Thyroid gland (tissue), 4 donors: ENCODE results near the gene WIPF1.

Experiments used
- POLR2A ChIP-seq, 2 donors: fragments of 450-650 bp; IDR thresholded peaks; one replicate each; pipeline ENCODE4 v1.6.1; 2017; ENCODE audit warnings: antibody characterized with exemption in 2 of 2, mild to moderate bottlenecking in 2 of 2, moderate library complexity in 1 of 2
- TF ChIP-seq, protein P1 (sequence below), 6 experiments: fragments of 200-600 bp in 3 of 6; fragments of 450-650 bp in 3 of 6; sonication (generic) in 3 of 6; IDR thresholded peaks; one replicate each; pipeline ENCODE4 v1.5.1; 2016 to 2019; ENCODE audit warnings: antibody characterized with exemption in 6 of 6, mild to moderate bottlenecking in 2 of 6, inconsistent platforms in 1 of 6, moderate library complexity in 1 of 6

- TF ChIP-seq, protein P1, sequence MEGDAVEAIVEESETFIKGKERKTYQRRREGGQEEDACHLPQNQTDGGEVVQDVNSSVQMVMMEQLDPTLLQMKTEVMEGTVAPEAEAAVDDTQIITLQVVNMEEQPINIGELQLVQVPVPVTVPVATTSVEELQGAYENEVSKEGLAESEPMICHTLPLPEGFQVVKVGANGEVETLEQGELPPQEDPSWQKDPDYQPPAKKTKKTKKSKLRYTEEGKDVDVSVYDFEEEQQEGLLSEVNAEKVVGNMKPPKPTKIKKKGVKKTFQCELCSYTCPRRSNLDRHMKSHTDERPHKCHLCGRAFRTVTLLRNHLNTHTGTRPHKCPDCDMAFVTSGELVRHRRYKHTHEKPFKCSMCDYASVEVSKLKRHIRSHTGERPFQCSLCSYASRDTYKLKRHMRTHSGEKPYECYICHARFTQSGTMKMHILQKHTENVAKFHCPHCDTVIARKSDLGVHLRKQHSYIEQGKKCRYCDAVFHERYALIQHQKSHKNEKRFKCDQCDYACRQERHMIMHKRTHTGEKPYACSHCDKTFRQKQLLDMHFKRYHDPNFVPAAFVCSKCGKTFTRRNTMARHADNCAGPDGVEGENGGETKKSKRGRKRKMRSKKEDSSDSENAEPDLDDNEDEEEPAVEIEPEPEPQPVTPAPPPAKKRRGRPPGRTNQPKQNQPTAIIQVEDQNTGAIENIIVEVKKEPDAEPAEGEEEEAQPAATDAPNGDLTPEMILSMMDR (IDR thresholded peaks at IDR 0.05) = no peak
- no peak for TF ChIP-seq POLR2A (IDR thresholded peaks at IDR 0.05)
Measured at GRCh38 chr2:174632841-174633622, 35.4 kb upstream of the WIPF1 start.
